Nephron progenitor cell (in vitro differentiated cells): ENCODE results near the gene BFSP1.

Experiments
- DNase-seq: peaks from one replicate; pipeline ENCODE4 v3.0.0; 2021
- H3K27ac Mint-ChIP-seq: 2 replicates; pipeline ENCODE4 v1.8.0; 2021; ENCODE audit warnings: mild to moderate bottlenecking, moderate library complexity, mixed read lengths
- H3K27me3 Mint-ChIP-seq: 2 replicates; pipeline ENCODE4 v1.8.0; 2021; ENCODE audit warnings: mild to moderate bottlenecking, low read depth, mixed read lengths; ENCODE audit not compliant: poor library complexity
- H3K36me3 Mint-ChIP-seq: 2 replicates; pipeline ENCODE4 v1.8.0; 2021; ENCODE audit warnings: low read depth, mixed read lengths
- H3K4me1 Mint-ChIP-seq: 2 replicates; pipeline ENCODE4 v1.8.0; 2021; ENCODE audit warnings: mixed read lengths
- H3K4me3 Mint-ChIP-seq: 2 replicates; pipeline ENCODE4 v1.8.0; 2021; ENCODE audit warnings: mild to moderate bottlenecking, moderate library complexity, mixed read lengths
- H3K9me3 Mint-ChIP-seq: 2 replicates; pipeline ENCODE4 v1.8.0; 2021; ENCODE audit warnings: mild to moderate bottlenecking, moderate library complexity, mixed read lengths
- CTCF ChIP-seq: fragments of 200-600 bp; sonication (generic); IDR thresholded peaks from 2 replicates; pipeline ENCODE4 v1.5.0; 2021; ENCODE audit warnings: antibody characterized with exemption

The BFSP1 gene

GRCh38 chr20:17463711-17464110 is 67.5 kb downstream of the BFSP1 start:
- no peak for DNase-seq
- H3K9me3 Mint-ChIP-seq: no peaks in the 10 kb centered on the region
- TF ChIP-seq CTCF: no peak
- H3K4me1 Mint-ChIP-seq: no peaks in the 10 kb centered on the region
- no peak overlapping the region for H3K4me3 Mint-ChIP-seq
- no peak overlapping the region for H3K27ac Mint-ChIP-seq
- H3K36me3 Mint-ChIP-seq: no peaks in the 10 kb centered on the region
- H3K27me3 Mint-ChIP-seq: peaks cover 4% of the 10 kb centered on the region

- Mint-ChIP-seq H3K27ac (no peak overlapping the region), H3K27me3 (peaks cover 7% of the 10 kb centered on the region), H3K36me3 (no peaks in the 10 kb centered on the region), H3K9me3 (no peaks in the 10 kb centered on the region), H3K4me3 (no peak overlapping the region), H3K4me1 (no peaks in the 10 kb centered on the region)
- no peak for DNase-seq
- no peak for TF ChIP-seq CTCF
Observed at GRCh38 chr20:17461941-17462340, 69.2 kb downstream of the BFSP1 start.

DNA sequence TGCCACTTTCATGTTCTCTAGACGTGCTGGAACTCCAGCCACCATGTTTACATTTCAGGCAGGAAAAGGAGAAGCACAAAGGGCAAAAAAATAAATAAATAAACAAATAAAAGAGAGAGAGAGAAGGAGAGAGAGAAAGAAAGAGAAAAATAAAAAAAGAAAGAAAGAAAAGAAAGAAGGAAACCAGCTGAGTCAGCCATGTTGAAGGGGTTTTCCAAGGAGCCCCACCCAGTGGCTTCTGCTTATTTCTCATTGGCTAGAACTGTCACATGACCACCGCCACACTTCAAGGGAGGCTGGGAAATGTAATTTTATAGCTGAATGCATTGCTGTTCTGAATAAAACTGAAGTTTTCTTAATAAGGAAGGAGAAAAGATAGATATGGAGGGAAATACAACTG is 71.1 kb downstream of the BFSP1 start:
- H3K9me3 Mint-ChIP-seq: no peaks in the 10 kb centered on the region
- H3K27me3 Mint-ChIP-seq: peaks cover 3% of the 10 kb centered on the region
- DNase-seq: no peak

DNA sequence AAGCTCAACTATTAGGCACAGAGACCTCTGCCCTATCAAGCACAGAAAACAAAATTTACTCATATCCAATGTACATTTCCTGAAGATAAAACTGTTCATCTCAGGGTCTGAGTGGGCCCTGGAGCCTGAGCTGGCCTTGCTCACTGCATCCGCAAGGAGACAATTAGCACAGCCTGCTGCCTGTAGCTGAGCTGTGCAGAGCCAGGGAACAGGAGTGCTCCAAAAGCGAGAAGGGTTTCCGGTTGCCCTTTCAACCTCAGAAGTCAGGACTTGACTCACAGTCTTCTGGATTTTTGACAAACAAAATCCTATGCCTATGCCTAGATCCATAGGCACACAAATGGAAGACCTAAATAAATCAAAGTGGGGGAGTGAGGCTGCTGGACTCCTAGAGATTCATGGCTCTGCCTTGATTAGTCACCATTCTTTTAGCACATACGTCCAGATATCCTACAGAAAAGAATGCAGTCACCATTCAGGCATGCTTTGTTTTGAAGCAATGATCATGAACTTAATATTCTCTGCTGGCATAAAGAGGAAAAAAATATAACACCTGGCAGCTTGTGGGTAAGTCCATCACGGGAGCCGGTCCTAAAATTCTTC is 73.5 kb downstream of the BFSP1 start:
- Mint-ChIP-seq H3K4me1 (no peaks in the 10 kb centered on the region), H3K36me3 (no peaks in the 10 kb centered on the region)

More for the DNA sequence above, 71.1 kb downstream of the BFSP1 start:
- no peaks in the 10 kb centered on the region for H3K36me3 Mint-ChIP-seq
- no peak overlapping the region for H3K27ac Mint-ChIP-seq
- no peak for TF ChIP-seq CTCF
- no peaks in the 10 kb centered on the region for H3K4me1 Mint-ChIP-seq
- no peak overlapping the region for H3K4me3 Mint-ChIP-seq

GRCh38 chr20:17457079-17457478 is 74.1 kb downstream of the BFSP1 start:
- DNase-seq: no peak
- Mint-ChIP-seq H3K4me3 (no peak overlapping the region), H3K9me3 (no peaks in the 10 kb centered on the region), H3K36me3 (no peaks in the 10 kb centered on the region), H3K27ac (no peak overlapping the region), H3K27me3 (peaks cover 7% of the 10 kb centered on the region), H3K4me1 (no peaks in the 10 kb centered on the region)
- no peak for TF ChIP-seq CTCF

More for the DNA sequence above, 73.5 kb downstream of the BFSP1 start:
- H3K27me3 Mint-ChIP-seq: peaks cover 7% of the 10 kb centered on the region
- no peak overlapping the region for H3K4me3 Mint-ChIP-seq
- no peak for TF ChIP-seq CTCF
- no peak overlapping the region for H3K27ac Mint-ChIP-seq
- H3K9me3 Mint-ChIP-seq: no peaks in the 10 kb centered on the region
- no peak for DNase-seq

DNA sequence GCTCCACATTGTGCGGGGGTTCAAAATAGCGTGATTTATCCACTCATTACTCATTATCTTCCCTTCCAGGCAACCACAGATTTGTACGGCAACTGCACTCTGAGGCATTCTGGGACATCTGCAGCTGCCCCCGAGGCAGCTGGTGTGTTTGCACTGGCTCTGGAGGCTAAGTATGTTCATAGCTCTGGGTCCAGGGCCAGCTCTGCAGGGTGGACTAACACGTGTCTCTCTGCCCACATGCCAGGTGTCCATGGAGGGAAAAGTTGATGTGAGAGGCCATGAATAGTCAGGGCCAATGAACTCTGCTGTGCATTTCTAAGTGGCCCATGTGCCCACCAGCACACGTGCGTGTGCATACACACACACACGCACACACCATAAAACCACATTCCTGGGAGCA is 74.9 kb downstream of the BFSP1 start:
- no peaks in the 10 kb centered on the region for H3K9me3 Mint-ChIP-seq
- H3K36me3 Mint-ChIP-seq: no peaks in the 10 kb centered on the region
- no peak for TF ChIP-seq CTCF
- H3K4me3 Mint-ChIP-seq: no peak overlapping the region
- DNase-seq: no peak
- H3K27me3 Mint-ChIP-seq: peaks cover 7% of the 10 kb centered on the region
- H3K4me1 Mint-ChIP-seq: no peaks in the 10 kb centered on the region
- H3K27ac Mint-ChIP-seq: no peak overlapping the region
